ENCODE data around the gene ADARB1. TPM values are rescaled to one million over a fixed set of nuclear protein-coding genes. Genes with fewer than 3 reads are reported as not detected.

Gene ADARB1
- total RNA-seq, 4 donors from 2014 or later, result 18.2 to 57.6 (median 32.0) TPM

GRCh38 chr21:45056917-45057560, 17.3 kb upstream of the ADARB1 start:
- WGBS, 2 donors, result 82 to 84% methylated on average over 12 of the region's 12 CpGs
- Histone ChIP-seq H3K36me3 (no peaks in the 10 kb centered on the region), H3K4me3 (no peak overlapping the region), H3K27me3 (peaks cover 0 to 6% of the 10 kb centered on the region in 2 donors), H3K9me3 (no peaks in the 10 kb centered on the region), H3K27ac (no peak overlapping the region), H3K4me1 (no peaks in the 10 kb centered on the region)
- DNase-seq (ENCODE audit: low spot score in 2 of 2), result no peak
- no peak for TF ChIP-seq EP300 (IDR thresholded peaks at IDR 0.05)
- no peak for TF ChIP-seq POLR2A (IDR thresholded peaks at IDR 0.05)
- no peak for TF ChIP-seq CTCF (IDR thresholded peaks at IDR 0.05)

GRCh38 chr21:45057886-45058285, 16.5 kb upstream of the ADARB1 start:
- H3K9me3 ChIP-seq, result peaks cover 0 to 1% (median 0%) of the 10 kb centered on the region in 4 donors
- H3K4me1 ChIP-seq, result no peaks in the 10 kb centered on the region
- no peak for TF ChIP-seq EP300 (IDR thresholded peaks at IDR 0.05)
- no peak for TF ChIP-seq CTCF (IDR thresholded peaks at IDR 0.05)
- no peak for TF ChIP-seq POLR2A (IDR thresholded peaks at IDR 0.05)
- no peak for DNase-seq (ENCODE audit: low spot score in 2 of 2)
- H3K27me3 ChIP-seq, result peaks cover 0 to 6% of the 10 kb centered on the region in 2 donors
- no peak overlapping the region for H3K4me3 ChIP-seq
- 82 to 84% methylated on average over 14 of the region's 14 CpGs for WGBS, 2 donors
- H3K27ac ChIP-seq, result no peak overlapping the region
- H3K36me3 ChIP-seq, result no peaks in the 10 kb centered on the region

GRCh38 chr21:45059121-45059520, 15.3 kb upstream of the ADARB1 start:
- H3K4me1 ChIP-seq, result no peaks in the 10 kb centered on the region
- H3K27me3 ChIP-seq, result peaks cover 0 to 6% of the 10 kb centered on the region in 2 donors
- no peak for DNase-seq (ENCODE audit: low spot score in 2 of 2)
- no peak overlapping the region for H3K27ac ChIP-seq
- TF ChIP-seq EP300 (IDR thresholded peaks at IDR 0.05), result no peak
- no peak for TF ChIP-seq CTCF (IDR thresholded peaks at IDR 0.05)
- no peak for TF ChIP-seq POLR2A (IDR thresholded peaks at IDR 0.05)
- H3K36me3 ChIP-seq, result no peaks in the 10 kb centered on the region
- H3K4me3 ChIP-seq, result no peak overlapping the region
- WGBS, 2 donors, result 77 to 81% methylated on average over 3 to 4 of the region's 4 CpGs
- peaks cover 0 to 8% (median 0%) of the 10 kb centered on the region in 4 donors for H3K9me3 ChIP-seq

GRCh38 chr21:45060089-45060488, 14.3 kb upstream of the ADARB1 start:
- TF ChIP-seq EP300 (IDR thresholded peaks at IDR 0.05) (no peak), POLR2A (IDR thresholded peaks at IDR 0.05) (no peak), CTCF (IDR thresholded peaks at IDR 0.05) (no peak)
- H3K27me3 ChIP-seq, result peaks cover 0 to 2% of the 10 kb centered on the region in 2 donors
- peaks cover 0 to 8% (median 0%) of the 10 kb centered on the region in 4 donors for H3K9me3 ChIP-seq
- no peaks in the 10 kb centered on the region for H3K4me1 ChIP-seq
- no peak overlapping the region for H3K4me3 ChIP-seq
- H3K36me3 ChIP-seq, result no peaks in the 10 kb centered on the region
- 83 to 84% methylated on average over 8 of the region's 8 CpGs for WGBS, 2 donors
- no peak for DNase-seq (ENCODE audit: low spot score in 2 of 2)
- H3K27ac ChIP-seq, result no peak overlapping the region

- Histone ChIP-seq H3K27ac (no peak overlapping the region), H3K9me3 (peaks cover 0 to 8% (median 0%) of the 10 kb centered on the region in 4 donors), H3K27me3 (no peaks in the 10 kb centered on the region), H3K36me3 (no peaks in the 10 kb centered on the region), H3K4me3 (no peak overlapping the region), H3K4me1 (no peaks in the 10 kb centered on the region)
- 56 to 68% methylated on average over 9 of the region's 9 CpGs for WGBS, 2 donors
- DNase-seq (ENCODE audit: low spot score in 2 of 2), result no peak
- no peak for TF ChIP-seq EP300 (IDR thresholded peaks at IDR 0.05)
- TF ChIP-seq POLR2A (IDR thresholded peaks at IDR 0.05), result no peak
- no peak for TF ChIP-seq CTCF (IDR thresholded peaks at IDR 0.05)
Observed at GRCh38 chr21:45060675-45061311, 13.6 kb upstream of the ADARB1 start.

Data from tibial nerve (tissue), 4 donors.